Measurements from ENCODE around the gene WNT4. TPM values are rescaled to one million over a fixed set of nuclear protein-coding genes. Genes with fewer than 3 reads are reported as not detected.

WNT4 gene
- total RNA-seq, 1 donor from 2014 or later, result 1.1 TPM

- Histone ChIP-seq H3K36me3 (ENCODE audit: control insufficient read depth, insufficient read depth, low read length) (no peaks in the 10 kb centered on the region), H3K27me3 (ENCODE audit: control insufficient read depth, insufficient read depth, low read length) (no peaks in the 10 kb centered on the region), H3K4me3 (ENCODE audit: low read depth, low read length) (no peak overlapping the region)
- no peak for TF ChIP-seq CTCF (IDR thresholded peaks at IDR 0.05; ENCODE audit: insufficient read depth, low read length, severe bottlenecking)
- DNase-seq (ENCODE audit: low read depth) (no peak), FAIRE-seq (no peak)
Measured at GRCh38 chr1:22169816-22170215, 26.9 kb upstream of the WNT4 start.

- H3K36me3 ChIP-seq (ENCODE audit: control insufficient read depth, insufficient read depth, low read length), result no peaks in the 10 kb centered on the region
- DNase-seq (ENCODE audit: low read depth) (no peak), FAIRE-seq (no peak)
- peaks cover 2% of the 10 kb centered on the region for H3K27me3 ChIP-seq (ENCODE audit: control insufficient read depth, insufficient read depth, low read length)
- H3K4me3 ChIP-seq (ENCODE audit: low read depth, low read length), result no peak overlapping the region
- TF ChIP-seq CTCF (IDR thresholded peaks at IDR 0.05; ENCODE audit: insufficient read depth, low read length, severe bottlenecking), result no peak
Measured at GRCh38 chr1:22168412-22168973, 25.6 kb upstream of the WNT4 start.

GRCh38 chr1:22166439-22166838 lies 23.5 kb upstream of the WNT4 start:
- no peaks in the 10 kb centered on the region for H3K36me3 ChIP-seq (ENCODE audit: control insufficient read depth, insufficient read depth, low read length)
- H3K27me3 ChIP-seq (ENCODE audit: control insufficient read depth, insufficient read depth, low read length), result peaks cover 2% of the 10 kb centered on the region
- DNase-seq (ENCODE audit: low read depth), result peak; percentile 46
- TF ChIP-seq CTCF (IDR thresholded peaks at IDR 0.05; ENCODE audit: insufficient read depth, low read length, severe bottlenecking), result no peak
- FAIRE-seq, result no peak
- no peak overlapping the region for H3K4me3 ChIP-seq (ENCODE audit: low read depth, low read length)

GRCh38 chr1:22164841-22165808 lies 22.2 kb upstream of the WNT4 start:
- H3K36me3 ChIP-seq (ENCODE audit: control insufficient read depth, insufficient read depth, low read length), result no peaks in the 10 kb centered on the region
- no peak for TF ChIP-seq CTCF (IDR thresholded peaks at IDR 0.05; ENCODE audit: insufficient read depth, low read length, severe bottlenecking)
- H3K27me3 ChIP-seq (ENCODE audit: control insufficient read depth, insufficient read depth, low read length), result peaks cover 2% of the 10 kb centered on the region
- H3K4me3 ChIP-seq (ENCODE audit: low read depth, low read length), result no peak overlapping the region
- DNase-seq (ENCODE audit: low read depth) (no peak), FAIRE-seq (no peak)

GRCh38 chr1:22163564-22163963 lies 20.7 kb upstream of the WNT4 start:
- Histone ChIP-seq H3K36me3 (ENCODE audit: control insufficient read depth, insufficient read depth, low read length) (no peaks in the 10 kb centered on the region), H3K4me3 (ENCODE audit: low read depth, low read length) (no peak overlapping the region), H3K27me3 (ENCODE audit: control insufficient read depth, insufficient read depth, low read length) (peaks cover 6% of the 10 kb centered on the region)
- FAIRE-seq (no peak), DNase-seq (ENCODE audit: low read depth) (no peak)
- TF ChIP-seq CTCF (IDR thresholded peaks at IDR 0.05; ENCODE audit: insufficient read depth, low read length, severe bottlenecking), result no peak
